Stimulated activated naive CD8-positive, alpha-beta T cell treated with anti-CD3 and anti-CD28 coated beads, Interleukin-15, amount 100 ng/mL, for 72 hours (primary cell): ENCODE data around the gene SH3PXD2A.
"Not testable (repeated sequence)": the region's sequence is repeated elsewhere in the genome, so short reads cannot be mapped to it uniquely, and the experiment has no call there.

Experiments
- ATAC-seq: fragments of 150-1000 bp; cut with Tn5 transposase; 2 replicates; pipeline ENCODE4 v1.10.0; 2021; ENCODE audit warnings: mild to moderate bottlenecking, moderate library complexity
- DNase-seq, 2 donors: peaks; one replicate each; pipeline ENCODE4 v3.0.0; 2021 to 2022
- H3K27ac Mint-ChIP-seq, 2 donors: one replicate each; pipeline ENCODE4 v1.8.0; 2022; ENCODE audit warnings: mild to moderate bottlenecking in 2 of 2, mixed read lengths in 2 of 2, moderate library complexity in 2 of 2
- H3K27me3 Mint-ChIP-seq: one replicate; pipeline ENCODE4 v1.8.0; 2022; ENCODE audit warnings: mixed read lengths
- H3K4me1 Mint-ChIP-seq: one replicate; pipeline ENCODE4 v1.8.0; 2022; ENCODE audit warnings: mild to moderate bottlenecking, mixed read lengths
- H3K4me3 Mint-ChIP-seq, 2 donors: one replicate each; pipeline ENCODE4 v1.8.0; 2022; ENCODE audit warnings: mild to moderate bottlenecking in 2 of 2, mixed read lengths in 2 of 2, moderate library complexity in 1 of 2
- H3K9me3 Mint-ChIP-seq, 2 donors: one replicate each; pipeline ENCODE4 v1.8.0; 2022; ENCODE audit warnings: mixed read lengths in 2 of 2

Gene SH3PXD2A

GRCh38 chr10:103667356-103667755 lies 188.0 kb downstream of the SH3PXD2A start:
- H3K4me3 Mint-ChIP-seq = no peak overlapping the region
- no peaks in the 10 kb centered on the region for H3K9me3 Mint-ChIP-seq
- no peak overlapping the region for H3K27ac Mint-ChIP-seq
- DNase-seq = no peak
- H3K4me1 Mint-ChIP-seq = peaks cover 34% of the 10 kb centered on the region
- no peak for ATAC-seq
- peaks cover 8% of the 10 kb centered on the region for H3K27me3 Mint-ChIP-seq

GRCh38 chr10:103666762-103667150 lies 188.6 kb downstream of the SH3PXD2A start:
- Mint-ChIP-seq H3K9me3 (no peaks in the 10 kb centered on the region), H3K27ac (no peak overlapping the region), H3K27me3 (peaks cover 8% of the 10 kb centered on the region), H3K4me1 (peaks cover 34% of the 10 kb centered on the region), H3K4me3 (no peak overlapping the region)
- ATAC-seq (no peak), DNase-seq (no peak)

GRCh38 chr10:103666087-103666761 lies 189.2 kb downstream of the SH3PXD2A start:
- H3K27me3 Mint-ChIP-seq = peaks cover 8% of the 10 kb centered on the region
- H3K9me3 Mint-ChIP-seq = no peaks in the 10 kb centered on the region
- DNase-seq (no peak), ATAC-seq (no peak)
- H3K4me1 Mint-ChIP-seq = peaks cover 34% of the 10 kb centered on the region
- no peak overlapping the region for H3K4me3 Mint-ChIP-seq
- H3K27ac Mint-ChIP-seq = no peak overlapping the region

GRCh38 chr10:103665162-103665889 lies 190.1 kb downstream of the SH3PXD2A start:
- DNase-seq (no peak), ATAC-seq (no peak)
- peaks cover 41% of the 10 kb centered on the region for H3K4me1 Mint-ChIP-seq
- H3K4me3 Mint-ChIP-seq = no peak overlapping the region
- H3K27me3 Mint-ChIP-seq = peaks cover 8% of the 10 kb centered on the region
- H3K9me3 Mint-ChIP-seq = no peaks in the 10 kb centered on the region
- H3K27ac Mint-ChIP-seq = no peak overlapping the region

- Mint-ChIP-seq H3K27ac (no peak overlapping the region), H3K4me3 (no peak overlapping the region), H3K27me3 (peaks cover 7% of the 10 kb centered on the region), H3K9me3 (no peaks in the 10 kb centered on the region), H3K4me1 (peaks cover 38% of the 10 kb centered on the region)
- no peak for ATAC-seq
- DNase-seq = no peak
Measured at GRCh38 chr10:103663802-103664201, 191.6 kb downstream of the SH3PXD2A start.

GRCh38 chr10:103663236-103663635 lies 192.1 kb downstream of the SH3PXD2A start:
- peaks cover 32% of the 10 kb centered on the region for H3K4me1 Mint-ChIP-seq
- no peak overlapping the region for H3K27ac Mint-ChIP-seq
- no peaks in the 10 kb centered on the region for H3K9me3 Mint-ChIP-seq
- ATAC-seq (no peak), DNase-seq (no peak)
- H3K27me3 Mint-ChIP-seq = peaks cover 1% of the 10 kb centered on the region
- no peak overlapping the region for H3K4me3 Mint-ChIP-seq

- not testable (repeated sequence) for H3K4me3 Mint-ChIP-seq, ATAC-seq, H3K9me3 Mint-ChIP-seq, H3K27me3 Mint-ChIP-seq, H3K27ac Mint-ChIP-seq, DNase-seq
- H3K4me1 Mint-ChIP-seq = peaks cover 31% of the 10 kb centered on the region
Measured at GRCh38 chr10:103662704-103663103, 192.7 kb downstream of the SH3PXD2A start.

- peak overlapping the region; percentile 81 to 97 for H3K27ac Mint-ChIP-seq
- peaks cover 22% of the 10 kb centered on the region for H3K4me1 Mint-ChIP-seq
- H3K4me3 Mint-ChIP-seq = peak overlapping the region; percentile 96 to 99
- DNase-seq (peak; percentile 25 to 36), ATAC-seq (peak; percentile 65)
- peaks cover 0 to 12% of the 10 kb centered on the region in 2 donors for H3K9me3 Mint-ChIP-seq
- H3K27me3 Mint-ChIP-seq = no peaks in the 10 kb centered on the region
Measured at GRCh38 chr10:103661198-103661950, 194.0 kb downstream of the SH3PXD2A start.

- Mint-ChIP-seq H3K27ac (peak overlapping the region; percentile 93 to 97), H3K9me3 (peaks cover 0 to 12% of the 10 kb centered on the region in 2 donors), H3K27me3 (no peaks in the 10 kb centered on the region), H3K4me1 (peaks cover 19% of the 10 kb centered on the region), H3K4me3 (peak overlapping the region; percentile 96 to 99)
- DNase-seq (peak; percentile 30 to 48), ATAC-seq (peak; percentile 50)
Measured at GRCh38 chr10:103660364-103661197, 194.8 kb downstream of the SH3PXD2A start.

GRCh38 chr10:103659674-103660363 lies 195.6 kb downstream of the SH3PXD2A start:
- no peaks in the 10 kb centered on the region for H3K27me3 Mint-ChIP-seq
- peaks cover 19% of the 10 kb centered on the region for H3K4me1 Mint-ChIP-seq
- peak; percentile 37 to 65 for DNase-seq

GRCh38 chr10:103658049-103658577 lies 197.3 kb downstream of the SH3PXD2A start:
- peaks cover 19% of the 10 kb centered on the region for H3K4me1 Mint-ChIP-seq
- H3K4me3 Mint-ChIP-seq = no peak overlapping the region
- no peak overlapping the region for H3K27ac Mint-ChIP-seq
- DNase-seq (no peak), ATAC-seq (no peak)
- no peaks in the 10 kb centered on the region for H3K27me3 Mint-ChIP-seq
- H3K9me3 Mint-ChIP-seq = peaks cover 0 to 12% of the 10 kb centered on the region in 2 donors

More at GRCh38 chr10:103659674-103660363, 195.6 kb downstream of the SH3PXD2A start:
- peak; percentile 86 for ATAC-seq
- peaks cover 0 to 12% of the 10 kb centered on the region in 2 donors for H3K9me3 Mint-ChIP-seq
- H3K27ac Mint-ChIP-seq = peak overlapping the region; percentile 93 to 97
- H3K4me3 Mint-ChIP-seq = peak overlapping the region; percentile 96 to 99

- ATAC-seq = no peak
- peaks cover 19% of the 10 kb centered on the region for H3K4me1 Mint-ChIP-seq
- peaks cover 0 to 12% of the 10 kb centered on the region in 2 donors for H3K9me3 Mint-ChIP-seq
- H3K27ac Mint-ChIP-seq = no peak overlapping the region
- DNase-seq = no peak
- no peak overlapping the region for H3K4me3 Mint-ChIP-seq
- H3K27me3 Mint-ChIP-seq = no peaks in the 10 kb centered on the region
Measured at GRCh38 chr10:103657061-103657591, 198.2 kb downstream of the SH3PXD2A start.

- no peaks in the 10 kb centered on the region for H3K27me3 Mint-ChIP-seq
Measured at GRCh38 chr10:103654925-103655324, 200.5 kb downstream of the SH3PXD2A start.

GRCh38 chr10:103653581-103654037 lies 201.8 kb downstream of the SH3PXD2A start:
- H3K27me3 Mint-ChIP-seq = no peaks in the 10 kb centered on the region
- ATAC-seq (no peak), DNase-seq (no peak)
- no peak overlapping the region for H3K27ac Mint-ChIP-seq
- H3K4me1 Mint-ChIP-seq = no peaks in the 10 kb centered on the region
- H3K9me3 Mint-ChIP-seq = peaks cover 0 to 12% of the 10 kb centered on the region in 2 donors
- H3K4me3 Mint-ChIP-seq = no peak overlapping the region

More at GRCh38 chr10:103654925-103655324, 200.5 kb downstream of the SH3PXD2A start:
- ATAC-seq (no peak), DNase-seq (no peak)
- H3K4me1 Mint-ChIP-seq = peaks cover 8% of the 10 kb centered on the region
- no peak overlapping the region for H3K4me3 Mint-ChIP-seq
- no peak overlapping the region for H3K27ac Mint-ChIP-seq
- peaks cover 0 to 12% of the 10 kb centered on the region in 2 donors for H3K9me3 Mint-ChIP-seq
